GM12874 (cell line): ENCODE data around the gene GAPDHS.

ENCODE experiments used
- CTCF ChIP-seq: IDR thresholded peaks from 2 replicates; pipeline ENCODE4 v1.5.1; 2011; ENCODE audit warnings: low read depth, mild to moderate bottlenecking, control low read depth, low read length, moderate library complexity; ENCODE audit not compliant: insufficient read depth

Gene GAPDHS

DNA sequence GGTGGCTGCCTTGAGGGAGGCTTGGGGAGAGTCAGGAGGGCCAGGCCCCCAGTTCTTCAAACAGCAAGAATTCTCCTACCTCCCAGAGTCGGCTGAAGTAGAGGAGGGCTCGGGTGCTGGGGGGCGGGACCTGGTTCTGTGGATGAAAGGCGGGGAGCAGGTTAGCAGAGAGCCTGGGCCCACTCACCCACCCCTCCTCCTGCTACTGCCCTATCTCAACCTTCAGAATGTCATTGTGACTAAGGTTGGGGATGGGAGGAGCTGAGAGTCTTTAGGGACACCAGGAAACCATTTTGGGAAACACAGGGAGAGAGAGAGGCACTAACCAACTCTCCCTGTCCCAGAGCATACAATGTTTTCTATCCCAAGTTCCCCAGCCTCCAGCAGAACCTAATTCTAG is 30.5 kb upstream of the GAPDHS start:
- TF ChIP-seq CTCF, result no peak

- no peak for TF ChIP-seq CTCF
Measured at GRCh38 chr19:35506011-35506410, 27.2 kb upstream of the GAPDHS start.

DNA sequence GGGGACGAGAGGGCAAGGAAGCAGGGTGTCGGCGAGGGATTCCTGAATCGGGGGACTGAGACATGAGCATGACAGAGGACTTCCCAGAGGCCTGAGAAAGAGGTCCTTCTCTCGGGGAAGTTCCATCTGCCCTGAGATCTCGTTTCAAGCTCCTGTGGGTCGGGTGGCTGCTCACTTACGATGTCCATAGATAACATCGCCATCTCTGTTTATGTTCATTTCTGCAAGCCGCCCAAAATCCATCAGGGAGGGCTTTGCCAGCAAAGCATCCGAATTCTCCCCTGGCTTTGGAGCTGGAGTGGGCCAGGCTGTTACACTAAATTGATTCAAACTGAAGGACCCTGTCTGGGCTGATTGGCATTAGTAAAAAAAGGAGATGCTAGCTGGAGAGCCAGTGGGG is 25.7 kb upstream of the GAPDHS start:
- no peak for TF ChIP-seq CTCF

GRCh38 chr19:35508129-35508528 is 25.1 kb upstream of the GAPDHS start:
- no peak for TF ChIP-seq CTCF

DNA sequence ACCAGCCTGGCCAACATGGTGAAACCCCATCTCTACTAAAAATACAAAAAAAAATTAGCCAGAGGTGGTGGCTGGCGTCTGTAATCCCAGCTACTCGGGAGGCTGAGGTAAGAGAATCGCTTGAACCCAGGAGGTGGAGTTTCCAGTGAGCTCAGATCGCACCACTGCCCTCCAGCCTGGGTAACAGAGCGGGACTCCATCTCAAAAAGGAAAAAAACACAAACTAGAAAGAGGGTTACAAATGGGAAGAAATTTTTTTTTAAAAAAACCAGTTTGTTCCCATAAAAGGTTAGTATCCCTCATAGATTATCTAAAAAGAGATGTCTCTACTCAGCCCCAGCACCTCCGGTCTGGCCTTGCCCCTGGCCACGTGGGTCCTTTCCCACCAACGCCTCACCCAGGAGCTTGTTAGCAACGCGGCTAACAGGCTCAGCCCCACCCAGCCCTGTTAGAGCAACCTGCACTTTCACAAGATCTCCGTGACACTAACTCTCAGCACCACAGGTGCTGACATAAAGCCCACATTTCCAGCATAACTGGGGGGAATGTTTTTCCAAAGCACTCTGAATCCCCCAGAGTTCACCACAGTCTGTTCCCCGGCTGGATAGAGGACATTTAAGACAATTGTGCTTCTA is 24.1 kb upstream of the GAPDHS start:
- no peak for TF ChIP-seq CTCF

- peak; percentile 98 for TF ChIP-seq CTCF
Measured at GRCh38 chr19:35509861-35510625, 23.2 kb upstream of the GAPDHS start.

GRCh38 chr19:35510626-35510964 is 22.7 kb upstream of the GAPDHS start:
- no peak for TF ChIP-seq CTCF
